GM18951 (cell line): ENCODE results near the gene NDUFS3.

Experiments
- POLR2A ChIP-seq: IDR thresholded peaks from 4 replicates; pipeline ENCODE4 v1.6.1; 2011; ENCODE audit warnings: mild to moderate bottlenecking; ENCODE audit not compliant: insufficient read length, insufficient read depth; ENCODE audit errors: extremely low read depth
- in situ Hi-C: fragments of 300-500 bp; cut with MboI; formaldehyde crosslinking; loops from one replicate; pipeline ENCODE4 v1.12.0; 2022; ENCODE audit warnings: low sequenced_read_pairs, mixed read lengths, inconsistent platforms; ENCODE audit not compliant: unreplicated experiment

Gene NDUFS3

GRCh38 chr11:47609675-47610074 lies 30.8 kb downstream of the NDUFS3 start:
- no peak for TF ChIP-seq POLR2A
- in situ Hi-C loops: no loop called here

- in situ Hi-C loops: no loop called here
Observed at GRCh38 chr11:47611348-47611794, 32.5 kb downstream of the NDUFS3 start.

GRCh38 chr11:47615249-47615648 lies 36.4 kb downstream of the NDUFS3 start:
- in situ Hi-C loops: no loop called here

More at GRCh38 chr11:47611348-47611794, 32.5 kb downstream of the NDUFS3 start:
- TF ChIP-seq POLR2A: no peak

GRCh38 chr11:47616726-47617416 lies 38.0 kb downstream of the NDUFS3 start:
- in situ Hi-C loops: no loop called here
- TF ChIP-seq POLR2A: no peak

More at GRCh38 chr11:47615249-47615648, 36.4 kb downstream of the NDUFS3 start:
- no peak for TF ChIP-seq POLR2A

DNA sequence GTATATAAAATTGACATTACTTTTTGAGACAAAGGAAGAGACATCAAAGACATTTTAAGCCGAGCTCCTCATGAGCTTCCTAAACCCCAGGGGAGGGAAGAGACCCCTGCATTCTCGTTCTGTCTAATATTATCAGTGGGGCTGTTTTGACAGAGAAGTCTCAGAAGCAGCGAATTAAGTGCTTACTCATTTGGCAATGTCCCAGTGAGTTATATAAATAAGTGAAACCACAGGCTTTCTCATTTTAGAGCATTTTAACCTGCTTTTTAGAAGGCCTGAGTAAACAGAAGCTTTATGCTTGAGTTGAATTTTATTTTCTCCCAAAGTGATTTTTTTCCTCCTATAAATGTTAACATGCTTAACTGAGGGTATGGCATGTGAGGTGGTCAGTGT lies 38.5 kb downstream of the NDUFS3 start:
- TF ChIP-seq POLR2A: no peak
- in situ Hi-C loops: no loop called here

DNA sequence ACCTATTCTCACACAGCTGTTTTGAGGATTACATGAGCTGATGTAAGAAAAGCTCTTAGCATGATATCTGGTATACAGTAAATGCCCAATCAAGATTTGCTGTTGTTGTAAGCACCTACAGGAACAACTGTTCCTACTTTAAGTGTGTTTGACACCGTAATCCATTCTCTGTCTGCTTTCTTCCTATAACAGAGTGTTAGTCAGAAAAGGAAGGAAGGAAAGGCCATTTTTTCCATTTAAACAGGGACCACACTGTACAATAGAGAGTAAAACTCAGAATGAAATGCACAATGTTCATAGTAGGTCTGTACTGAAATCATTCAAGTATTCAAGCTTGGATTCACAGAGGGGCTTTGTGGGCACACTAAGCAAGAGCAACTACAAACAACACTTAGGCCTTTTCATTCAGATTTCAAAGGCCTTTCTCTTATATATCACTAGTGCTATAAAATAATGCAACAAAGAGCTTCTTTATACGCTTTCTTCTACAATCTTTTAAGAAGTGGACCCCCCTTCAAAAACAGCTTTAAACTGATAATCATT lies 42.0 kb downstream of the NDUFS3 start:
- in situ Hi-C loops: no loop called here
- TF ChIP-seq POLR2A: no peak

DNA sequence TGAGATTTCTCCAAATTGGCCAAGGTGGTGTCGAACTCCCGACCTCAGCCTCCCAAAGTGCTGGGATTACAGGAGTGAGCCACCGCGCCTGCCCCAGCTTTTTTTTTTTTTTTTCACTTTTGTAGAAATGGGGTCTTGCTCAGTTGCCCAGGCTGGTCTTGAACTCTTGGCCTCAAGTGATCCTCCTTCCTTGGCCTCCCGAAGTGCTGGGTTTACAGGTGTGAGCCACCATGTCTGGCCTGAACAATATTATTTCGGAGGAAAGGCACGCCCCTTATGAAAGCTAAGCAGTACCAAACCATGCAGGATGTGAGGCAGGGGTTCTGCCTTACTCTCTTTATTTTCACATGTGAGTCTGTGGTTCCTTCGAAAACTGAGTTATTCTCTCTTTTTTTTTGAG lies 47.4 kb downstream of the NDUFS3 start:
- TF ChIP-seq POLR2A: no peak
- in situ Hi-C loops: no loop called here

GRCh38 chr11:47628026-47628425 lies 49.2 kb downstream of the NDUFS3 start:
- in situ Hi-C loops: no loop called here
- no peak for TF ChIP-seq POLR2A

- in situ Hi-C loops: no loop called here
- TF ChIP-seq POLR2A: no peak
Observed at GRCh38 chr11:47631473-47631872, 52.6 kb downstream of the NDUFS3 start.
